Activated CD4-positive, CD25-positive, alpha-beta regulatory T cell (primary cell): Measurements from ENCODE around the gene FAM174C.

Experiments used
- DNase-seq, 4 experiments: peaks; one replicate each; lab custom pipeline; 2025; lab: John Stamatoyannopoulos, UW

The FAM174C gene

GRCh38 chr19:1275260-1275975, at the start of gene FAM174C:
Gene FAM174C, plus strand, starts transcription at chr19:1275530. Its CDS starts 20 bp downstream, at chr19:1275550.
- DNase-seq: peak; percentile 92 to 95 (median 94)

DNA sequence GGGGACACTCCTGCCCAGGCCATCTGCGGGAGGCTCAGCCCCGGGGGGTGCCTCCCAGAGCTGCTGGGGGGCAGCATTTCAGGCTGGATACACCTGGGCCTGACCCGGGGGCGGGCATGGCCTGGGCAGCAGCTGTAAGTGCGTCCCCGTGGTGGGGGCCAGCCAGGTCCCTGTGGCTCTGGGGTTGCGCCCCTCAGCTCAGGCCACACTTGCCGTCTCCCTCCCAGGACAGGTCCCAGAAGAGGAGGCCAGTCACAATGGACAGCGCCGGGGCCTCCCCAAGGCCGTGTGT, 49.2 kb upstream of the FAM174C start:
- DNase-seq: no peak

- DNase-seq: no peak
Observed at GRCh38 chr19:1226522-1227303, 48.6 kb upstream of the FAM174C start.

DNA sequence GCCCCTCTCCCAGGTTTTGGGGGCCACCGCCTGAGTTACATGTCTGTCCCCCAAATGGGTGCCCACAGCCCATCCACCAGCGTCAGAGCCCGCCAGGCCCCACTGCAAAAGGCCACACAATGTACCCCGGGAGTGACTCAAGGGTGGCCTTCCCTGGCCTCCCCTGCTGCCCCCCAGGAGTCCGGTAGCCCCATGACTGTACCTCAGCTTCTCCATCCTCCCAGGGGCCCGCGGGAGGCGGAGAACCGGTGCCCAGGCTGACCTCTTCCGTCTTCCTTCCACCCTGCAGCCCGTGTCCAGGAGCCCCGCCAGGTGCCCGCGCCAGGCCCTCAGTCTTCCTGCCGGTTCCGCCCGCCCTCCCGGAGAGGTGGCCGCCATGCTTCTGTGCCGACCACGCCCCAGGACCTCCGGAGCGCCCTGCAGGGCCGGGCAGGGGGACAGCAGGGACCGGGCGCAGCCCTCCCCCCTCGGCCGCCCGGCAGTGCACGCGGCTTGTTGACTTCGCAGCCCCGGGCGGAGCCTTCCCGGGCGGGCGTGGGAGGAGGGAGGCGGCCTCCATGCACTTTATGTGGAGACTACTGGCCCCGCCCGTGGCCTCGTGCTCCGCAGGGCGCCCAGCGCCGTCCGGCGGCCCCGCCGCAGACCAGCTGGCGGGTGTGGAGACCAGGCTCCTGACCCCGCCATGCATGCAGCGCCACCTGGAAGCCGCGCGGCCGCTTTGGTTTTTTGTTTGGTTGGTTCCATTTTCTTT, 47.9 kb upstream of the FAM174C start:
- DNase-seq: no peak

GRCh38 chr19:1228161-1228957, 47.0 kb upstream of the FAM174C start:
- DNase-seq: no peak

GRCh38 chr19:1229056-1229923, 46.0 kb upstream of the FAM174C start:
- no peak for DNase-seq

GRCh38 chr19:1229924-1230782, 45.2 kb upstream of the FAM174C start:
- no peak for DNase-seq

DNA sequence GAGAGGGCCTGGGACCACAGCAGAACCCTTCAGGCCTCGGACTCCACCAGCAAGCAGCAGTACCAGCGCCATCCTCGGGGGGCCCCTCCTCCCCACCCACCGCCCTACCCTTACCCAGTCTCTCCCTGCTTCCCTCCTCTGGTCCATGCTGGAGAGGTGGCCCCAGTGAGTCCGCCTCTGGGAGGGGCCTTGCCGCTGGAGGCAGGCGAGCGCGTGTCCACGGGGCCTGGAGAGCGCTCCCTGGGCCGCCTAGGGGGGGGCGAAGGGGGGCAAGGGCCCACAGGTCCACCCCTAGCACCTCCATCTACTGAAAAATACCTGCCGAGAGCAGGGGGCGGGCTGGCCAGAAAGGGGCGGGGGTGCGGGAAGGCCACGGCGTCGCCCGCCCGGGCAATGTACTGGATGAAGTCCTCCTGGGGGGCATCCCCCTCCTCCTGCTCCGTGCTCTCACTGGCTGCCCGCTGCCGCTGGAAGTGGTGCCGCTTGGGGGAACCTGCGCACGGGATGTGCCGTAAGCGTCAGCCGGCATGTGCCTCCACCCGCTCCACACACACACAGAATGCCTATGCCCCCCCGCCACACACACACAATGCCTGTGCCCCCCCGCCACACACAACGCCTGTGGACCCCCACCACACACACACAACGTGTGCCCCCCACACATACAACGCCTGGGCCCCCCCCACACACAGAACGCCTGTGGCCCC, 44.4 kb upstream of the FAM174C start:
- no peak for DNase-seq

GRCh38 chr19:1231729-1232637, 43.3 kb upstream of the FAM174C start:
- no peak for DNase-seq

DNA sequence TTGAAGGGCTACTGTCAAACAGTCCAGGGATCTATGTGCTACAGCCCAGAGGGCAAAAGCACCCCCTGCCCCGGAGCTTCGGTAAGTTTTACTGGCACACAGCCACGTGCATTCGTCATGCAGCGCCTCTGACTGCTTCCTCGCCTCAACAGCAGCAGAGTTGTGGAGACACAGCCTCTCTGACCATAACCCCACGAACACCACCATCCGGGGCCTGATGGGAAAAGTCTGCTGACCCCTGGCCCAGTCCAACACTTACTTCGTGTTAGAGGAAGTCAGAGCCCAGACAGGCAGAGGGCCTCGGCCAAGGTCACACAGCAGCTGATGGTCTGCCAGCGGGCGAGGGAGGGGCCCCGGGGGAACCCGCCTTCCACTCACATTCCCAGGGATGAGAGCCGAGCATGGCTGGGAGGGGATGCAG, 42.7 kb upstream of the FAM174C start:
- DNase-seq: no peak

DNA sequence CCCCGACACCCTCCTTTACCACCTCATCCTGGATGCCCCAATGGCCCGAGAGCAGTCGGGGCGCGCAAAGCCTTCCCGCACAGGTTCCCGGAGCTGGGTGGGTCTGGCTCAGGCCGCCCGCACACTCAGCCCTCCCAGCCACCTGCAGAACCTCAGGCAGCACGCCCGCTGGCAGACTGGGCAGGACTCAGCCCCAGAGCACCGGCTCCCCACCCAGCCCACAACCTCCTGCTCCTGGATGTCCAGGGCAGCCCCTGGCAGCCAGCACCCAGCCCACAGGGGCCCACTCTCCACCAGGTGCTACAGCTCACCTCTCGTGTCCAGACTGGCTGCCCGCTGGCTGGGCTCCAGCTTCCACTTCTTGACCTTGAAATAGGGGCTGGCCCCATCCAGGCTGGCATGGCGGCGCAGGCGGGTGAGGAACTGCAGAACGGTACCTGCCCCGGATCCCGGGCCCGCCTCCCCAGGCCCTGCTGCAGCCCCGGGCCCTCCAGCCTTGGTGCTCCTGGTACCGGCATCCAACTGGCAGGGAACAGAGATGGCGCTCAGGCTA, 42.1 kb upstream of the FAM174C start:
- no peak for DNase-seq

GRCh38 chr19:1234051-1234954, 41.0 kb upstream of the FAM174C start:
- DNase-seq: no peak

GRCh38 chr19:1234955-1235380, 40.4 kb upstream of the FAM174C start:
- DNase-seq: no peak

GRCh38 chr19:1235625-1236538, 39.4 kb upstream of the FAM174C start:
- DNase-seq: no peak

- no peak for DNase-seq
Observed at GRCh38 chr19:1236576-1236975, 38.8 kb upstream of the FAM174C start.
